ENCODE measurements around the gene EPB41L4B. TPM values are rescaled to one million over a fixed set of nuclear protein-coding genes. Genes with fewer than 3 reads are reported as not detected.

Gene EPB41L4B
- total RNA-seq, 1 experiment from 2014 or later: 8.1 TPM

DNA sequence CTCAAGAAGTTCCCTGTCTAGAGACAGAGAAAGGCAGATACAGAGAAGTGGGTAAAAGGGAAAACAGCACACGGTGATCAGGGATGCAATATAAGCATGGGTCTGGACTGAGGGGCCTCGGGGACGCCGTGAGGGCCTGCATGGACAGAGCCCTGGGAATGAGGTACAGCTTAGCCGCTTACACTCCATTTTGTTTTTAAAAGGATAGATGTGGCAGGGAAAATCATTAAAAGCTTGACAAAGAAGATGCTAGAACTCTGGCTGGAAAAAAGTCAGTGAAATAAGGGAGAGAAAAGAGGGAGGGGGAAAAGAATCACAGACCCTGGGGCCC, 69.1 kb downstream of the EPB41L4B start:
- Histone ChIP-seq H3K27me3 (ENCODE audit: insufficient read depth, low read length) (no peaks in the 10 kb centered on the region), H2AFZ (ENCODE audit: low read depth, low read length, poor library complexity, severe bottlenecking) (no peak overlapping the region), H3K79me2 (ENCODE audit: insufficient read depth, low read length) (no peaks in the 10 kb centered on the region), H3K4me2 (ENCODE audit: low read length) (peak overlapping the region; percentile 55), H3K4me1 (ENCODE audit: control insufficient read depth in 1 of 2, insufficient read depth in 2 of 2, low read length in 2 of 2) (peaks cover 19 to 61% of the 10 kb centered on the region in 2 experiments), H3K9me3 (ENCODE audit: control insufficient read depth in 1 of 2, insufficient read depth in 1 of 2, low read depth in 1 of 2, low read length in 2 of 2) (no peaks in the 10 kb centered on the region), H3K36me3 (ENCODE audit: control insufficient read depth in 1 of 2, insufficient read depth in 2 of 2, low read length in 2 of 2) (no peaks in the 10 kb centered on the region; a peak in 1 of 4 replicates), H3K9me2 (ENCODE audit: insufficient read depth) (no peaks in the 10 kb centered on the region), H3K27ac (ENCODE audit: low read depth, low read length) (no peak overlapping the region), H4K20me1 (ENCODE audit: insufficient read depth) (no peaks in the 10 kb centered on the region), H3K9ac (ENCODE audit: low read length) (peak overlapping the region; percentile 22), H3K4me3 (replicated peaks in 1 of 2; ENCODE audit: low read depth in 1 of 2, low read length in 2 of 2) (no peak overlapping the region)
- TF ChIP-seq FOSL1 (IDR thresholded peaks at IDR 0.05; ENCODE audit: low read depth): no peak
- TF ChIP-seq CEBPB (IDR thresholded peaks at IDR 0.05; ENCODE audit: low read depth): no peak
- no peak for TF ChIP-seq RAD21 (IDR thresholded peaks at IDR 0.05; ENCODE audit: low read depth)
- TF ChIP-seq SIN3A (IDR thresholded peaks at IDR 0.05; ENCODE audit: low read depth): no peak
- no peak for TF ChIP-seq ZNF274 (IDR thresholded peaks at IDR 0.05; ENCODE audit: low read depth, low read length)
- TF ChIP-seq TCF7L2 (IDR thresholded peaks at IDR 0.05; ENCODE audit: borderline replicate concordance, extremely low read depth, insufficient read depth, insufficient read length): no peak
- TF ChIP-seq EGR1 (IDR thresholded peaks at IDR 0.05; ENCODE audit: low read depth): no peak
- TF ChIP-seq EZH2phosphoT487 (IDR thresholded peaks at IDR 0.05; ENCODE audit: borderline replicate concordance): no peak
- TF ChIP-seq ELF1 (IDR thresholded peaks at IDR 0.05; ENCODE audit: borderline replicate concordance, low read depth): no peak
- TF ChIP-seq ZFX (IDR thresholded peaks at IDR 0.05): no peak
- TF ChIP-seq, protein P1, sequence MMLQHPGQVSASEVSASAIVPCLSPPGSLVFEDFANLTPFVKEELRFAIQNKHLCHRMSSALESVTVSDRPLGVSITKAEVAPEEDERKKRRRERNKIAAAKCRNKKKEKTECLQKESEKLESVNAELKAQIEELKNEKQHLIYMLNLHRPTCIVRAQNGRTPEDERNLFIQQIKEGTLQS (IDR thresholded peaks at IDR 0.05): no peak
- TF ChIP-seq YY1 (IDR thresholded peaks at IDR 0.05; ENCODE audit: extremely low read depth, insufficient replicate concordance, low read depth, low read length): no peak
- no peak for TF ChIP-seq POLR2A (IDR thresholded peaks at IDR 0.05; ENCODE audit: borderline replicate concordance, extremely low read depth, insufficient read depth, insufficient read length)
- no TSS peak for BruUV-seq (replicated peaks)
- ChIA-PET RAD21 (ENCODE audit: low non-redundant PET in 1 of 2, low total read pairs in 2 of 2, uncharacterized antibody in 2 of 2, unreplicated experiment in 2 of 2) (no interaction called here), CTCF (no interaction called here), POLR2A (no interaction called here)
- intact Hi-C loops (cut with micrococcal nuclease): no loop called here
- no peak for ATAC-seq
- no peak for DNase-seq (ENCODE audit: low read depth, low spot score)
